Limb (tissue), 2 donors: ENCODE data around the gene TRAFD1.

Experiments used
- DNase-seq, 2 donors: peaks; one replicate each; pipeline ENCODE4 v3.0.0-alpha.2; 2016; ENCODE audit errors: extremely low spot score in 2 of 2

Gene TRAFD1

DNA sequence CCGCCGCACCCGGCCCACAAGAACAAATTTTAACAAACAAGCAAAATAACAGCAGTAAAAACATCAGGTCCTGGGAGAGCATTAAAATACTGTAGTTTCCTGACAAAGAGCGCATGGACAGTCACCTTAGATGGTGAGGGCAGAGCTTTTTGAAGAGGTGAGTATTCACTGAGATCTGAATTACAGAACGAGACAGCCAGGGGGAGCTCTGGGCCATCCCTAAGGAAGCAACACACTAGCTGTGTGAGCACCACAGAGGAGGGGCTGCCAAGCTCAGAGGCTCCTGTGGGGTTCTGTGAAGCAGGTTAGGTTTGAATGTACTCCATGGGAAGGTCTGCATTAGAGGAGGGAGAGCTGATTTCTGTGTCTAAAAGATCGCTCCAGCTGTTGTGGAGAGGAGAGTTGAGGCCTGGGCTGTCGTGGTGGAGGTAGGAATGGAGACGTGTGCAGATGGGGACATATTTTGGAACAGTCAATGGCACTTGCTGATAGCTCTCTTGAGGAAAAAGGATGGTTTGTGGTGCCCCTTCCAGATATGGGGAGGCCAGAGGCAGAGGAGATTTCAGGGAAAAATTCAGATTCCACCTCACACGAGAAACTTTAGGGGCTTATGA is 72.9 kb downstream of the TRAFD1 start:
- DNase-seq, result peak; percentile 15 to 60

DNA sequence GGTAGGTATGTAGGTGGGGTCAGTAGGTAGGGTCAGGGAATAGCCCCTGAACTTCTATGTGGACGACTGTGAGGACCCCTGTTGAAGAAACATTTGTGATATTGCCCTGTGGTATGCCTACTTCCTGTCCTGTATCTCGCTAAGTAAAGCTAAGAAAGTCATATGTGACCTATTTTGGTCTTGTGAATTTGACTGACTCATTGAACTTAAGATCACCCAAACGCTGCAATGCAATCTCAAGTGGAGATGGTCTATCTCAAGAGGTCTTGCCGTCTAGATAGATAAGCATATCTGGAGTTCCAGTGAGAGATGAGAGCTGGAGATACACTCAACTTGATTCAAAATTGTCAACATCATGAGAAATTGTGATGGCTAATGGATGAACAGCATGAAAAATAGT is 73.8 kb downstream of the TRAFD1 start:
- no peak for DNase-seq
